Lower lobe of right lung (tissue), 2 donors: ENCODE results near the gene SLIT3. TPM values are rescaled to one million over a fixed set of nuclear protein-coding genes. Genes with fewer than 3 reads are reported as not detected.

ENCODE experiments used
- ATAC-seq, 2 donors: fragments of 200-7000 bp; cut with Tn5 transposase; one replicate each; pipeline ENCODE4 v1.9.1; 2020 to 2022; ENCODE audit warnings: mild to moderate bottlenecking in 2 of 2, moderate library complexity in 2 of 2
- DNase-seq: peaks from one replicate; pipeline ENCODE4 v3.0.0-alpha.2; 2020
- H3K27ac ChIP-seq: fragments of 200-600 bp; one replicate; pipeline ENCODE4 v1.8.0; 2022
- H3K27me3 ChIP-seq: fragments of 200-600 bp; one replicate; pipeline ENCODE4 v1.8.0; 2022; ENCODE audit warnings: low read depth
- H3K36me3 ChIP-seq: fragments of 200-600 bp; one replicate; pipeline ENCODE4 v1.8.0; 2022; ENCODE audit warnings: mild to moderate bottlenecking
- H3K4me1 ChIP-seq: fragments of 200-600 bp; one replicate; pipeline ENCODE4 v1.8.0; 2022
- H3K4me3 ChIP-seq: fragments of 200-600 bp; one replicate; pipeline ENCODE4 v1.8.0; 2022; ENCODE audit warnings: mild to moderate bottlenecking
- H3K9me3 ChIP-seq: fragments of 200-600 bp; one replicate; pipeline ENCODE4 v1.8.0; 2022
- intact Hi-C: fragments of 100-400 bp; cut with DNase I; formaldehyde crosslinking; loops from one replicate; pipeline ENCODE4 v1.11.0; 2022
- total RNA-seq: library from RNA; stranded (reverse); fragmentation: NEBNext Ultra II Directional; extraction: Animal tissue kit (Norgen Biotek cat#: 25700); gene quantifications from one replicate; pipeline ENCODE4 v1.2.1, GENCODE V29; 2021
- TF ChIP-seq, protein P1 (sequence below): fragments of 200-600 bp; IDR thresholded peaks from one replicate; pipeline ENCODE4 v1.8.0; 2022; ENCODE audit warnings: antibody characterized with exemption, mild to moderate bottlenecking
- donor health status: DM: no; HTN: yes; CAD: no; lungs with severe emphysema.

SLIT3 gene
- total RNA-seq, 1 donor from 2014 or later = 48.6 TPM

DNA sequence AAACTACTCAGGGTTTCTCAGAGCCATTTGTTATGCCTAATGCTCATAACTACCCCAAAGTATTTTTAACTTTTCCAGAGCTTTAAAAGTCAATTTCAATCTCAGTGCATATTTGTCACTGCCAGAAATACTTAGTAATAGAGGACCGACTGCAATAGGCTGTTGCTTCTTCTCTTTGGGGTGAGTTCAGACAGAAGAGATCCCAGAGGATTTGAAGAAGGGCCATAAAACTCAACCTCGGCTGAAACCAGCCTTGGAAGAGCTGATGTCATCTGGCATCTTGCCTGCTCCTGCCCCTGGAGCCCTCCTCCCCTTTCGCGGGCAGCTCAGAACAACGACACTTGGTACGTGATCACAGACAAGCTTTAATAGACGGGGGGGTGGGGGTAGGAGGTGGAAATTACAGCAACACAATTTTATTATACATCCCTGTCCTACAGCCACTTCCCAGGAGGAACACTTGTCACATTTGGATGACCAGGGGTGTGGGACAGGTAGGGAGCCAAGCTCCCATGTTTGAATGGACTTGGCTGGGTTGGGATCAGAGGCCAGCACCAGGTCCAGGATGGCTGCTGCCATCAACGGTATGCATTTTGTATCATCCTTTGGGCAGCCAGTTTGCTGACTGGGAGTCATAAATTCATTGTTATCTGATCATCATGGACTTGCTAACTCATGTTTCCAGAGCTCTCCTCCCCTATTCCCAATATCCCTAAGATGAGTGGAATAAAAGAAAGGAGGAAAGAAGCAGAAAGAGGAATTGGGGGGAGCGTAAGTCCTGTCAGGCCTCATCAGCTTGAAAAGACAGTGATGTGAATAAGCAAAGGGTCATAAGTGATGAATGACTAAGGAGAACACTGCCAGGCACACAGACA is 535.2 kb downstream of the SLIT3 start:
- TF ChIP-seq, protein P1, sequence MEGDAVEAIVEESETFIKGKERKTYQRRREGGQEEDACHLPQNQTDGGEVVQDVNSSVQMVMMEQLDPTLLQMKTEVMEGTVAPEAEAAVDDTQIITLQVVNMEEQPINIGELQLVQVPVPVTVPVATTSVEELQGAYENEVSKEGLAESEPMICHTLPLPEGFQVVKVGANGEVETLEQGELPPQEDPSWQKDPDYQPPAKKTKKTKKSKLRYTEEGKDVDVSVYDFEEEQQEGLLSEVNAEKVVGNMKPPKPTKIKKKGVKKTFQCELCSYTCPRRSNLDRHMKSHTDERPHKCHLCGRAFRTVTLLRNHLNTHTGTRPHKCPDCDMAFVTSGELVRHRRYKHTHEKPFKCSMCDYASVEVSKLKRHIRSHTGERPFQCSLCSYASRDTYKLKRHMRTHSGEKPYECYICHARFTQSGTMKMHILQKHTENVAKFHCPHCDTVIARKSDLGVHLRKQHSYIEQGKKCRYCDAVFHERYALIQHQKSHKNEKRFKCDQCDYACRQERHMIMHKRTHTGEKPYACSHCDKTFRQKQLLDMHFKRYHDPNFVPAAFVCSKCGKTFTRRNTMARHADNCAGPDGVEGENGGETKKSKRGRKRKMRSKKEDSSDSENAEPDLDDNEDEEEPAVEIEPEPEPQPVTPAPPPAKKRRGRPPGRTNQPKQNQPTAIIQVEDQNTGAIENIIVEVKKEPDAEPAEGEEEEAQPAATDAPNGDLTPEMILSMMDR = no peak
- intact Hi-C loops = no loop called here
- no peaks in the 10 kb centered on the region for H3K27me3 ChIP-seq
- H3K4me1 ChIP-seq = no peaks in the 10 kb centered on the region
- H3K27ac ChIP-seq = no peak overlapping the region
- DNase-seq (no peak), ATAC-seq (no peak)
- no peaks in the 10 kb centered on the region for H3K36me3 ChIP-seq
- H3K9me3 ChIP-seq = no peaks in the 10 kb centered on the region
- H3K4me3 ChIP-seq = no peak overlapping the region

GRCh38 chr5:168765086-168765550 is 535.8 kb downstream of the SLIT3 start:
- intact Hi-C loops = no loop called here
- Histone ChIP-seq H3K4me3 (no peak overlapping the region), H3K9me3 (no peaks in the 10 kb centered on the region), H3K36me3 (no peaks in the 10 kb centered on the region), H3K4me1 (no peaks in the 10 kb centered on the region), H3K27me3 (no peaks in the 10 kb centered on the region), H3K27ac (no peak overlapping the region)
- DNase-seq = no peak
- no peak for ATAC-seq
- TF ChIP-seq, protein P1 = no peak

DNA sequence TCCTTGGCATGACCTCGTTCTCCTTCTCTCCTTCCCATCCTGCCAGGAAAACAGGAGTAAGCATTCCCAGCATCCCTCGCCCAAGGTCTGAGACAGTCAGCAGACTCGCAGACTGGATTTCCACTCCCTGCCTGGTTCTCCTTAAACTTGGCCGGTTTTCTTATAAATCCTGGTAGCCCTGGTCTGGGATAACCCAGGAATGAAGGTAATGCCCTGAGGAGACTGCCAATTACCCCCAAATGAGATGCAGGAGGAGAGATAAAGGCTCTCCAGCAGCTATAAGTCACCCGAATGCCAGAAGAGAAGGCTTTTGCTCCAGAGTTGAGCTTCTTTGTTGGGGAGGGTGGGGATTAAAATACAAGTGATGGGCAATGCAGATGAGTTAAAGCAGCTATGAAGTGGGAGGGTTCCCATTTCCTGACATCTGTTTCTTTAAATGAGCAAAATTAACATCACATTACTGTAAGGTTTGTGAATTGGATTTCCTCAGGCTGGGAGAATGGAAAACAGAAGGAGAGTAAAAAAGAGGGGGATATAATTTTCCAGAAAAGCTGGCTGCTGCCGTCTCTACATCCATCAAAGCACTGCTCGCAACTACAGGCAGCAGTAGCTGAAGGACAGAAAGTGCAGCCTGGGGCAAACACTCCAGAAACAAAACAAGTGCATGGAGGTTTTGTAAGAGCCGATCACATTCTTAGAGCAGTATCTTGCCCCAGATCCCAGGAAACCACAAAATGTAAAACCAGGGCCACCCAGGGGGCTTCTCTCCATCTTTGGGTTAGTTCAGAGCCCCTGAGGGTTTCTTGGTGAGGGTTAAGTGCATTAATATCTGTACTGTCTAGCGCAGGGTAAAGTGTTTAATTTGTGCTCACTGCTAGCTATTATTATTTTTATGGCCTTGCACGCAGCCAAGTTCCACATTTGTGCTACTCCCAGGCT is 544.2 kb downstream of the SLIT3 start:
- H3K4me3 ChIP-seq = no peak overlapping the region
- TF ChIP-seq, protein P1 = no peak
- no peaks in the 10 kb centered on the region for H3K27me3 ChIP-seq
- ATAC-seq = no peak
- intact Hi-C loops = no loop called here
- no peak overlapping the region for H3K27ac ChIP-seq
- no peaks in the 10 kb centered on the region for H3K4me1 ChIP-seq
- H3K36me3 ChIP-seq = no peaks in the 10 kb centered on the region
- DNase-seq = no peak
- H3K9me3 ChIP-seq = no peaks in the 10 kb centered on the region

DNA sequence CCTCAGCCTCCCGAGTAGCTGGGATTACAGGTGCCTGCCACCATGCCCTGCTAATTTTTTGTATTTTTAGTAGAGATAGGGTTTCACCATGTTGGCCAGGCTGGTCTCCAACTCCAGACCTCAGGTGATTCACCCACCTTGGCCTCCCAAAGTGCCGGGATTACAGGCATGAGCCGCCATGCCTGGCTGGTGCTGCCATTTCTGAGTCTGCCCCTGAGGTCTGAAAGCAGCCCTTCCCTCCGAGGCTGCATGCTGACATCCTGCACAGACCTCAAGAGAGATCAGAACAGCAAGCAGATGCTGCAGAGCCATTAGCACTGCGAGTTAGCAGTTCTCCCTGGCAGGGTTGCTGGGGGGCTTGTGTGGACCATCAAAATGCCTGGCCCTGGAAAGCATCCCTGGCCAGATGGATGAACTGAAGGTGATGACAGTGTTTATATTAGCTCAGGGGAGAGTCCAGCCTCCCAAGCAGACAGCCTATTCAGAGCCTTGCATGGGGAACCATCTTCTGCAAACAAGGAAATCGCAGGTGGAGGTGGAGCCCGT is 545.3 kb downstream of the SLIT3 start:
- Histone ChIP-seq H3K27ac (no peak overlapping the region), H3K4me1 (no peaks in the 10 kb centered on the region), H3K27me3 (no peaks in the 10 kb centered on the region), H3K4me3 (no peak overlapping the region), H3K36me3 (no peaks in the 10 kb centered on the region), H3K9me3 (no peaks in the 10 kb centered on the region)
- no peak for ATAC-seq
- intact Hi-C loops = no loop called here
- no peak for DNase-seq
- TF ChIP-seq, protein P1 = no peak

DNA sequence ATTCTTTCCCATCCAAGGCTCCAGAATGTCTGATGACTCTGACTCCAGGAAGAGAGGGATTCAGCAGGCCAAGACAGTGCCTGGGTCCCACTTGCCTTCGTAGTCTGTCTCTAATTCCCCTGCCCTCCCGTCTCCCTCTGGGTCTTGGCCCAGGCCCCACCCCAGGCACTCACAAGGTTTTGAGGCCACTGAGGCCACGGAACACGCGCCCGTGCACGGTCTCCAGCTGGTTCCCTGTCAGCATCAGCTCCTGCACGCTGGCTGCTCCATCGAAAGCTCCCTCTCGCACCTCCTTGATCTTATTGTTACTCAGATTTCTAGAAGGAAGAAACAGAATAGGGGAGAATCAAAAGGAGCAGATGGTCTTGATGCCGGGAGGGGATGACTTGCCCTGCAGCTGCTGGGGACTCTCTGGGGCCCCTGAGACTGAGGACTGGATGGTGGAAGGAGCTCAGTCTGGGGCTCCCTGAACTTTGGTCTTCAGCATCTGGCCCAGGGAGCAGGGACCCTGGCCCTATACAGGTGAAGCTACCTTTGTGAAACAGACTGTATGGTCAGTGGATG is 547.2 kb downstream of the SLIT3 start:
- Histone ChIP-seq H3K4me1 (no peaks in the 10 kb centered on the region), H3K27ac (no peak overlapping the region), H3K4me3 (no peak overlapping the region), H3K36me3 (no peaks in the 10 kb centered on the region), H3K27me3 (no peaks in the 10 kb centered on the region), H3K9me3 (no peaks in the 10 kb centered on the region)
- ATAC-seq (no peak), DNase-seq (no peak)
- intact Hi-C loops = no loop called here
- TF ChIP-seq, protein P1 = no peak
